GM18861 (cell line): ENCODE measurements around the gene SEMA7A.
"Not testable (repeated sequence)": the region's sequence is repeated elsewhere in the genome, so short reads cannot be mapped to it uniquely, and the experiment has no call there.

Source experiments
- ATAC-seq: cut with Tn5 transposase; IDR thresholded peaks from one replicate; pipeline ENCODE4 v1.9.1; 2021; ENCODE audit not compliant: unreplicated experiment

Gene SEMA7A

GRCh38 chr15:74376226-74376625, 57.5 kb downstream of the SEMA7A start:
- ATAC-seq, result no peak

DNA sequence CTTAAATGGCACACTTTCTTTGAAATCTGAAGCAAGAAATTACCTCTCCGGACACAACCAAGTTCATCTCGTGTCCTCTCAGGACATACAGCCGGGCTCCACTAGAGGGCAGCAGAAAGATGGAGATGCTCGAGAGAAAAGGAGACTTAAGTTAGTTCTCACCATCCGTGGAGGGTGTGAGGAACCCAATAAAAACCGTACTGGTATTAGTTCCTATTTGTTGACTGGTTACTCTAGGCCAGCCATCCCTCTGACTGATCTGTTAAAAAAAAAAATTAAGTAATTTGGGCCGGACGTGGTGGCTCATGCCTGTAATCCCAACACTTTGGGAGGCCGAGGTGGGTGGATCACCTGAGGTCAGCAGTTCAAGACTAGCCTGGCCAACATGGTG, 58.5 kb downstream of the SEMA7A start:
- no peak for ATAC-seq

GRCh38 chr15:74374648-74375302, 59.0 kb downstream of the SEMA7A start:
- ATAC-seq, result no peak

- peak; percentile 52 for ATAC-seq
Measured at GRCh38 chr15:74373731-74374647, 59.8 kb downstream of the SEMA7A start.

GRCh38 chr15:74373056-74373650, 60.6 kb downstream of the SEMA7A start:
- no peak for ATAC-seq

GRCh38 chr15:74370471-74370870, 63.3 kb downstream of the SEMA7A start:
- ATAC-seq, result no peak

DNA sequence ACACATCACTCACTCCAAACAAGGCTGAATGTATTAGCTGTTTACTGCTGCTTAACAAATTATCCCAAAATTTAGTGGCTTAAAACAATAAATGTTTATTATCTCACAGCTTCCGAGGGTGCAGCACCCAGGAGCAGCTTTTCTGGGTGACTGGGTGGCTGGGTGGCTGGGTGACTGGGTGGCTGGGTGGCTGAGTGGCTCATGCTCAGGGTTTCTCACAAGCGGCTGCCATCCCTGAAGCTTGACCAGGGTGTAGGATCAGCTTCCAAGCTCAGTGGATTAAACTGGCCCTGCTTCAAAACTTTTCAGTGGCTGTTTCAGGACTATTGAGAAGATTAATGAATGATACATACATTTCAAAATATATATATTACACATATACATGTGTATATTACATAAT, 64.0 kb downstream of the SEMA7A start:
- ATAC-seq, result no peak

- no peak for ATAC-seq
Measured at GRCh38 chr15:74369084-74369745, 64.5 kb downstream of the SEMA7A start.

DNA sequence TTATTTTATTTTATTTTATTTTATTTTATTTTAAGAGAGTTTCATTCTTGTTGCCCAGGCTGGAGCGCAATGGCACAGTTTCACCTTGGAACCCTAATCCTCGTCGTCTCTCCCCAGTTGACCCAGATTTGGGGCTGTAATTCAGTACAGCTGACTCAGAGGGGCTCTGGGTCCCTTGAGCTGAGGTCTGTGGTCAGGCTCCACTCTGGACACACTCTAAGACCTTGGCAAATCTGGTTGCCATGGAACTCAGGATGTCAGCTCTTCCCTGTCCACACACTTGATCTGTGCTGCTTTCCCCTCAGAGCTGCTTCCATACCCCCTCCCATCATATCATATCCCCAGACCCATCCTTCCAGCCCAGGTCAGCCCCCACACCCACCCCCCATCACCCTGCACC, 65.6 kb downstream of the SEMA7A start:
- ATAC-seq, result no peak

GRCh38 chr15:74367296-74367854, 66.4 kb downstream of the SEMA7A start, which contains the start of gene CYP11A1:
Gene CYP11A1, minus strand, starts transcription at chr15:74367646. Its CDS starts 61 bp downstream, at chr15:74367585.
- ATAC-seq, result no peak

DNA sequence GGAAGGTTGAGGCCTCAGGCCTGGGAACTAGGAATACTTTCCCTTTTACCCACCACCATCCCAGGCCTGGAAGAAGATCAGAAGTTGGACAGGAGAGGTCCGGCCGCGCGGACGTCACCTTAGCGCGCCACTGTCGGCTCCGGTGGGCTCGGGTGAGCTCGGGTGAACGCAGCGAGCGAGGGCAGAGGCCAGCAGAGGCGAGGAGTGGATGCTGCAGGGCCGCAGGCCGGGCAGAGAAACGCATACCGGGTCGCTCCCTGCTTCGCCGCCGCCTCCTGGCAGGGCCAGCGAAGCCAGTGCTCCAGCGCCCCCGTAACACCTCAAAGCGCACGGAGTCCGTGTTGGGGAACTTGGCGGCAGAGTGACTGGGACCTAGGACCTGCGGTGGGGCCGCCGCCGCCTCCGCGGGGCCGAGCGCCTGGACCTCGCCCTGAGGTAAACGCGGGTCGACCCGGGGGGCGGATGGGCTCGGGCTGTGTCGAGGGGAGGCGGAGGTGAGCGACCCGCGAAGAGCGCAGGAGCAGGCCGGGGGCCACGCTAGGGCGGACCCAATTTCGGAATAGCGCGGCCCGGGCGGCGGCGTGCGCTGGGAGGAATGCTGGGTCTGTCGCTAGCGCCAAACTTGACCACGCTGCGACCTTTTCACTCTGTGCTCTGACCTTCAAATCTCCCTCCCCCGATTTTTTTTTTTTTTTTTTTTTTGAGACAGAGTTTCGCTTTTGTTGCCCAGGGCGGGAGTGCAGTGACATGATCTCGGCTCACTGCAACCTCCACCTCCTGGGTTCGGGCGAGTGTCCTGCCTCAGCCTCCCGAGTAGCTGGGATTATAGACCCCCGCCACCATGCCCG, 67.9 kb downstream of the SEMA7A start:
- no peak for ATAC-seq

GRCh38 chr15:74364936-74365597, 68.7 kb downstream of the SEMA7A start:
- no peak for ATAC-seq

GRCh38 chr15:74362482-74362881, 71.3 kb downstream of the SEMA7A start:
- ATAC-seq, result no peak

DNA sequence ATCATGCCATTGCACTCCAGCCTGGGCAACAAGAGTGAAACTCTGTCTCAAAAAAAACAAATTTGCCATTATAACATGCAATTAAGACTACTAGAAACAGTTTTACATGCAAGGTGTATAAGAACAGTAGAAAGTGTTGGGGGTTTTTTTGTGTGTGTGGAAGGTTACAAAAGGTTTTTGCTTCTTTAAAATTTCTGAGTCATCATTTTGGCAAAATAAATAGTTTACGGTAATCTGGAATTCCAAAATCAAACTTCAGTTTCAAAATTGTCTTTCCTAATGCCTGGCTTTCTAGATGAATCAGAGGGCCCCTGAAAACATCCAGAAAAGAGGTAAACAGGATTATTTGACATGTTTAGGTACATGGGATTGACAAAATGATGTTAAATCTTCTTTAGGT, 72.9 kb downstream of the SEMA7A start:
- not testable (repeated sequence) for ATAC-seq

- ATAC-seq, result not testable (repeated sequence)
Measured at GRCh38 chr15:74359376-74359775, 74.4 kb downstream of the SEMA7A start.
